K562 (cell line): ENCODE data around the gene VRK2.

Experiments
- CTCF ChIP-seq, 3 experiments: IDR thresholded peaks in 2 of 3; conservative IDR thresholded peaks in 1 of 3; 2 replicates each; pipeline ENCODE4 v1.5.1; 2011 to 2012; ENCODE audit warnings: low read length in 3 of 3, mild to moderate bottlenecking in 3 of 3, control low read depth in 2 of 3, improper control_type of control experiment in 1 of 3, inconsistent platforms in 1 of 3, low read depth in 1 of 3, mixed read lengths in 1 of 3, moderate library complexity in 1 of 3; ENCODE audit not compliant: insufficient read depth in 2 of 3
- ETS1 ChIP-seq: conservative IDR thresholded peaks from 2 replicates; pipeline ENCODE4 v1.6.1; 2011; ENCODE audit warnings: low read depth, mild to moderate bottlenecking, low read length; ENCODE audit not compliant: control insufficient read depth
- ETV6 ChIP-seq, 3 experiments: fragments of 150-350 bp in 1 of 3; sonication (generic) in 1 of 3; formaldehyde crosslinking in 1 of 3; IDR thresholded peaks; 2 replicates each; pipeline versions ENCODE4 v1.6.1 to v1.8.0; 2014 to 2022; ENCODE audit warnings: borderline replicate concordance in 2 of 3, low read depth in 2 of 3, antibody characterized with exemption in 1 of 3, low read length in 1 of 3, mild to moderate bottlenecking in 1 of 3, missing genetic modification reagents in 1 of 3
- EZH2 ChIP-seq: IDR thresholded peaks from 2 replicates; pipeline ENCODE4 v1.6.1; 2012; ENCODE audit warnings: low read depth, mild to moderate bottlenecking, inconsistent platforms, low read length, borderline replicate concordance
- FOXK2 ChIP-seq, 2 experiments: fragments of 450-650 bp; IDR thresholded peaks in 1 of 2; conservative IDR thresholded peaks in 1 of 2; 2 replicates each; pipeline ENCODE4 v1.6.1; 2016; ENCODE audit warnings: low read depth in 2 of 2, mild to moderate bottlenecking in 1 of 2
- IFI16 ChIP-seq: fragments of 250-450 bp; sonication (Bioruptor Pico); IDR thresholded peaks from 2 replicates; pipeline ENCODE4 v2.1.2; 2022; ENCODE audit warnings: mild to moderate bottlenecking, inconsistent platforms
- MAFF ChIP-seq: IDR thresholded peaks from 2 replicates; pipeline ENCODE4 v1.6.1; 2012; ENCODE audit warnings: low read length, improper control_type of control experiment
- POLR2A ChIP-seq: fragments of 450-650 bp; conservative IDR thresholded peaks from 2 replicates; pipeline ENCODE4 v1.6.1; 2016
- SETDB1 ChIP-seq: IDR thresholded peaks from one replicate; pipeline ENCODE4 v1.6.1; 2012; ENCODE audit warnings: low read length, control low read depth, inconsistent platforms
- SP1 ChIP-seq: sonication (generic); formaldehyde crosslinking; IDR thresholded peaks from 2 replicates; pipeline ENCODE4 v1.8.1; 2022; ENCODE audit warnings: mild to moderate bottlenecking, missing genetic modification reagents
- SRF ChIP-seq, 2 experiments: fragments of 250-450, 450-650 bp in 1 of 2; sonication (Bioruptor Pico) in 1 of 2; sonication (generic) in 1 of 2; formaldehyde crosslinking; IDR thresholded peaks; 2 replicates each; pipeline versions ENCODE4 v1.5.0 to v1.5.1; 2020 to 2022; ENCODE audit warnings: mild to moderate bottlenecking in 1 of 2, missing genetic modification reagents in 1 of 2
- TEAD2 ChIP-seq: fragments of 450-650 bp; IDR thresholded peaks from 2 replicates; pipeline ENCODE4 v1.6.1; 2016; ENCODE audit warnings: missing genetic modification characterization, control low read depth, missing compliant biosample characterization

- TF ChIP-seq IFI16 (CRISPR knock-in tag) (no peak), SP1 (CRISPR knock-in tag) (no peak), SRF (CRISPR knock-in tag; IDR thresholded peaks at IDR 0.05) (no peak), EZH2 (no peak), ETV6 (IDR thresholded peaks at IDR 0.05; ENCODE audit: borderline replicate concordance in 1 of 2, low read depth in 2 of 2, low read length in 1 of 2) (no peak), ETV6 (CRISPR knock-in tag; IDR thresholded peaks at IDR 0.05; ENCODE audit: borderline replicate concordance) (no peak), POLR2A (no peak), SETDB1 (no peak), MAFF (no peak), TEAD2 (tag) (no peak), ETS1 (no peak), FOXK2 (conservative IDR thresholded peaks at IDR 0.05 in 1 of 2, IDR thresholded peaks at IDR 0.05 in 1 of 2; ENCODE audit: low read depth in 2 of 2) (no peak), CTCF (IDR thresholded peaks at IDR 0.05 in 2 of 3, conservative IDR thresholded peaks at IDR 0.05 in 1 of 3; ENCODE audit: insufficient read depth in 2 of 3, low read depth in 1 of 3, low read length in 3 of 3) (no peak)
These were observed 155.8 kb downstream of the VRK2 start for GRCh38 chr2:58202404-58202803.
